Smooth muscle cell (in vitro differentiated cells): ENCODE data around the gene KCNAB2. TPM values are rescaled to one million over a fixed set of nuclear protein-coding genes. Genes with fewer than 3 reads are reported as not detected.

Experiments used
- DNase-seq: peaks from one replicate; lab custom pipeline; 2025; ENCODE audit not compliant: unreplicated experiment; lab: John Stamatoyannopoulos, UW
- H2AFZ ChIP-seq: fragments of 200-600 bp; sonication (generic); 2 replicates; pipeline ENCODE4 v1.6.0; 2016; ENCODE audit warnings: antibody characterized with exemption, low read depth, mild to moderate bottlenecking
- H3F3A ChIP-seq: fragments of 200-600 bp; sonication (generic); 2 replicates; pipeline ENCODE4 v1.6.0; 2017; ENCODE audit warnings: antibody characterized with exemption, low read depth
- H3K27ac ChIP-seq: fragments of 200-600 bp; sonication (generic); 2 replicates; pipeline ENCODE4 v1.5.1; 2016; ENCODE audit warnings: low read depth, mild to moderate bottlenecking
- H3K27me3 ChIP-seq: fragments of 200-600 bp; sonication (generic); 2 replicates; pipeline ENCODE4 v1.6.1; 2016; ENCODE audit warnings: low read depth, mild to moderate bottlenecking
- H3K36me3 ChIP-seq: fragments of 200-600 bp; sonication (generic); 2 replicates; pipeline ENCODE4 v1.5.1; 2016; ENCODE audit warnings: low read depth
- H3K4me1 ChIP-seq: fragments of 200-600 bp; sonication (generic); 2 replicates; pipeline ENCODE4 v1.5.1; 2016; ENCODE audit warnings: low read depth
- H3K4me2 ChIP-seq: fragments of 200-600 bp; sonication (generic); 2 replicates; pipeline ENCODE4 v1.6.0; 2016; ENCODE audit warnings: mild to moderate bottlenecking
- H3K4me3 ChIP-seq: fragments of 200-600 bp; sonication (generic); 2 replicates; pipeline ENCODE4 v1.5.1; 2016; ENCODE audit warnings: mild to moderate bottlenecking
- H3K79me2 ChIP-seq: fragments of 200-600 bp; sonication (generic); 2 replicates; pipeline ENCODE4 v1.6.0; 2016; ENCODE audit warnings: low read depth, mild to moderate bottlenecking
- H3K9ac ChIP-seq: fragments of 200-600 bp; sonication (generic); 2 replicates; pipeline ENCODE4 v1.6.0; 2016; ENCODE audit warnings: low read depth
- H3K9me3 ChIP-seq: fragments of 200-600 bp; sonication (generic); replicated peaks from 2 replicates; pipeline ENCODE4 v1.5.1; 2016; ENCODE audit warnings: low read depth
- H4K20me1 ChIP-seq: fragments of 200-600 bp; sonication (generic); 2 replicates; pipeline ENCODE4 v1.6.0; 2016; ENCODE audit warnings: low read depth
- WGBS: methylation state at CpG from one replicate; pipeline ENCODE4 v1.1.7; 2016; ENCODE audit warnings: low lambda C conversion rate; 5-methylcytosine and 5-hydroxymethylcytosine counted together
- polyA plus RNA-seq: library from polyadenylated mRNA; unstranded; fragments of >200 nt; fragmentation: Nextera tagmentation; extraction: Ambion mirVana; gene quantifications from 2 replicates; pipeline ENCODE4 v1.2.1, GENCODE V29; 2016
- total RNA-seq: library from RNA; depleted of rRNA; stranded (reverse); fragments of >200 nt; gene quantifications from 2 replicates; pipeline ENCODE4 v1.2.3, GENCODE V29; 2014
- TF ChIP-seq, protein P1 (sequence below): fragments of 200-600 bp; sonication (generic); IDR thresholded peaks from 2 replicates; pipeline ENCODE4 v1.5.1; 2017; ENCODE audit warnings: borderline replicate concordance, mild to moderate bottlenecking, antibody characterized with exemption; ENCODE audit not compliant: insufficient read depth, poor library complexity, severe bottlenecking

KCNAB2 gene
- total and polyA plus RNA-seq, 2 experiments from 2014 or later: 3.6 to 3.9 TPM

DNA sequence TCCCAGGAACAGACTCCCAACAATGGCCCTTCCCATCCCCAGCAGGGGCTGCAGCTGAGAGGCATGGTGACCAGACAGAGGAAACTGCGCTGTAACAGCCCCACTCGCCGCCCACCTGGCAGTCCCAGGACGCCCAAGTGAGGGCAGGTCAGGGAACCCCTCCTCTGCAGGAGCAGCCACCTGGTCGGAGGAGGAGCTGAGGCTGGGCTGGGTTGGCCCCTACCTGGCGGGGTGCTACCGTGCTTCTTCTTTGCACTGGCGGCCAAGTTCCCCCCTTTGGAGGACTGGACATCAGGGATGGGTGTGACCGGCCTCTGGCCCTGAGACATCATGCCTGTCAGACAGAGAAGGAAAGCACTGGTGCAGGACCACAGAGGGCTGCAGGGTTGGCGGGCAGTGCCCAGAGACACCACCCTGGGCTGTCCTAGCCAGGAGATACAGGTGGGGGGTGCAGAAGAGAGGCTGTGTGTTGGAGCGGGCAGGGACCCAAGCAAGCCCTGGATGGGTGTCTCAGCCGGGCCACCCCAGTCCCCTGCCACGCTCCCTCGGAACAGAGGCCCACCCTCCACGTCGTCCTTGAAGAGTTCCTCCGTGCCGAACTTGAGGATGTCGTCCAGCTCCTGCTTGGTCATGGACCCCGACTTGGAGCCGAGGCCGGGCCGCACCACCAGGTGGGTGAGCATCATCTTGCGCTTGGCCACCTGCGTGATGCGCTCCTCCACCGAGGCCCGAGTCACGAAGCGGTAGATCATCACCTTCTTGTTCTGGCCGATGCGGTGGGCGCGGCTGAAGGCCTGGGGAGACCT is 82.8 kb downstream of the KCNAB2 start:
- Histone ChIP-seq H2AFZ (no peak overlapping the region), H3K4me1 (no peaks in the 10 kb centered on the region), H3K36me3 (no peaks in the 10 kb centered on the region), H3K9ac (no peak overlapping the region), H3K79me2 (no peaks in the 10 kb centered on the region), H3K9me3 (no peaks in the 10 kb centered on the region), H3K27me3 (no peaks in the 10 kb centered on the region), H3K27ac (no peak overlapping the region), H3K4me3 (no peak overlapping the region), H3K4me2 (no peak overlapping the region), H3F3A (no peaks in the 10 kb centered on the region), H4K20me1 (no peaks in the 10 kb centered on the region)
- DNase-seq: no peak
- WGBS: 95% methylated on average over 34 of the region's 34 CpGs
- TF ChIP-seq, protein P1, sequence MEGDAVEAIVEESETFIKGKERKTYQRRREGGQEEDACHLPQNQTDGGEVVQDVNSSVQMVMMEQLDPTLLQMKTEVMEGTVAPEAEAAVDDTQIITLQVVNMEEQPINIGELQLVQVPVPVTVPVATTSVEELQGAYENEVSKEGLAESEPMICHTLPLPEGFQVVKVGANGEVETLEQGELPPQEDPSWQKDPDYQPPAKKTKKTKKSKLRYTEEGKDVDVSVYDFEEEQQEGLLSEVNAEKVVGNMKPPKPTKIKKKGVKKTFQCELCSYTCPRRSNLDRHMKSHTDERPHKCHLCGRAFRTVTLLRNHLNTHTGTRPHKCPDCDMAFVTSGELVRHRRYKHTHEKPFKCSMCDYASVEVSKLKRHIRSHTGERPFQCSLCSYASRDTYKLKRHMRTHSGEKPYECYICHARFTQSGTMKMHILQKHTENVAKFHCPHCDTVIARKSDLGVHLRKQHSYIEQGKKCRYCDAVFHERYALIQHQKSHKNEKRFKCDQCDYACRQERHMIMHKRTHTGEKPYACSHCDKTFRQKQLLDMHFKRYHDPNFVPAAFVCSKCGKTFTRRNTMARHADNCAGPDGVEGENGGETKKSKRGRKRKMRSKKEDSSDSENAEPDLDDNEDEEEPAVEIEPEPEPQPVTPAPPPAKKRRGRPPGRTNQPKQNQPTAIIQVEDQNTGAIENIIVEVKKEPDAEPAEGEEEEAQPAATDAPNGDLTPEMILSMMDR: no peak

DNA sequence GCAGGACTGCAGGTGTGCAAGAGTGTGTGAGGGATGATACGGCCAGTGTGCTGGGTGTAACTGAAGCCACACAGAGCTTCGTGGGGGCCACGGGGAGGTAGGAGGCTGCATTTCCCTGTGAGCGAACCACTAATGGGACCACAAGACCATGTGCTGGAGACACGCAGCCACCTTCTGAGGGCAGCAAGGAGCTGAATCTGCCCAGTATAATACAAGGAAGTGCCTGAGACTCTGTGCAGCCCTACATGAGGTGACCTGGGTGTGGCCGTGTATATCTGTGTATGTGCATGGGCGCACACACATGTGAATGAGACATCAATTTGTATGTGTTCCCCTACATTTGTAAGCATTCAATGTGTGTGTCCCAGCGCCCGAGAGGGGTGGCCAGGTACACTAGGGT is 83.6 kb downstream of the KCNAB2 start:
- Histone ChIP-seq H3K4me1 (no peaks in the 10 kb centered on the region), H3F3A (no peaks in the 10 kb centered on the region), H3K79me2 (no peaks in the 10 kb centered on the region), H3K9me3 (no peaks in the 10 kb centered on the region), H3K36me3 (no peaks in the 10 kb centered on the region), H3K9ac (no peak overlapping the region), H3K27ac (no peak overlapping the region), H3K4me2 (no peak overlapping the region), H4K20me1 (no peaks in the 10 kb centered on the region), H3K27me3 (no peaks in the 10 kb centered on the region), H2AFZ (no peak overlapping the region), H3K4me3 (no peak overlapping the region)
- TF ChIP-seq, protein P1: no peak
- 94% methylated on average over 9 of the region's 9 CpGs for WGBS
- DNase-seq: no peak

DNA sequence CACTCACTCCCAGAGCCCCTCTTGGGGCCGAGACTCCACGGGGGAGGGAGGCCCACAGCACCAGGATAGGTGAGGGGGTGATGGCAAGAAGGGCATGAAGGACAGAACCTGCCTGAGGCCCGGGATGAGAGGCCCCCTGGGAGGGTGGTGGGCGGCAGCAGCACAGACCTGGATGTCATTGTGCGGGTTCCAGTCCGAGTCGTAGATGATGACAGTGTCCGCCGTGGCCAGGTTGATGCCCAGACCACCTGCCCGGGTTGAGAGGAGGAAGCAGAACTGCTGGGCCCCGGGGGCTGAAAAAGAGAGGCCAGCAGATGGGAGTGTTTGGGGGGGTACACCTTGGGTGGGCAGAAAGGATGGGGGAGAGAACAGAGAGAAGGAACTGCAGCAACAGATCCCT is 84.3 kb downstream of the KCNAB2 start:
- 91% methylated on average over 11 of the region's 11 CpGs for WGBS
- H3K36me3 ChIP-seq: no peaks in the 10 kb centered on the region
- no peaks in the 10 kb centered on the region for H3K9me3 ChIP-seq
- H3K27ac ChIP-seq: no peak overlapping the region
- no peaks in the 10 kb centered on the region for H3K4me1 ChIP-seq
- H3K4me2 ChIP-seq: no peak overlapping the region
- no peaks in the 10 kb centered on the region for H3K27me3 ChIP-seq
- no peak overlapping the region for H2AFZ ChIP-seq
- no peaks in the 10 kb centered on the region for H3F3A ChIP-seq
- no peak overlapping the region for H3K4me3 ChIP-seq
- TF ChIP-seq, protein P1: no peak
- no peak overlapping the region for H3K9ac ChIP-seq
- H4K20me1 ChIP-seq: no peaks in the 10 kb centered on the region
- no peaks in the 10 kb centered on the region for H3K79me2 ChIP-seq
- DNase-seq: no peak

DNA sequence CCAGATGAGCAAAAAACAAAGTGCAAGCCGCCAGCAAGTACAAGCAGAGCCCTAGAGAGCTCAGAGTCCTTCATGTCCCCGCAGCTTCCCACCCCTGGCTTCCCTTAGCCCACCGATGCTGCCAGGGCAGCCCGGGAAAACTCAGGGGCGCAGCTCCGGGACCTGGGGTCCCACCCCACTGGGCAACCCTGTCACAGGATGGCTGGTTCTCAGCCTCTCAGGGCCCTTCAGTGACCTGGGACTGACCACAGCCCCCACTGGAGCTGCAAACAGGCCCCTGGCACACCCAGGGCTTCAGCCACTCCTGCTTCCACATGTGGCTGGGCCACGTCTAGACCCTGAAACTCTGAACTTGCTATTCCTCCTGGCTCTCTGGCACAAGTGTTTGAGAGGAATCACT is 84.9 kb downstream of the KCNAB2 start:
- no peaks in the 10 kb centered on the region for H4K20me1 ChIP-seq

More for the DNA sequence above, 84.9 kb downstream of the KCNAB2 start:
- no peaks in the 10 kb centered on the region for H3K27me3 ChIP-seq
- no peak overlapping the region for H3K4me3 ChIP-seq
- no peak overlapping the region for H3K27ac ChIP-seq
- TF ChIP-seq, protein P1: no peak
- H3K4me1 ChIP-seq: no peaks in the 10 kb centered on the region
- DNase-seq: no peak
- H3K4me2 ChIP-seq: no peak overlapping the region
- H2AFZ ChIP-seq: no peak overlapping the region
- no peaks in the 10 kb centered on the region for H3K9me3 ChIP-seq
- WGBS: 78% methylated on average over 4 of the region's 7 CpGs
- H3K36me3 ChIP-seq: no peaks in the 10 kb centered on the region
- no peaks in the 10 kb centered on the region for H3F3A ChIP-seq
- H3K9ac ChIP-seq: no peak overlapping the region
- no peaks in the 10 kb centered on the region for H3K79me2 ChIP-seq
